Left lung (tissue), 10 donors: ENCODE data around the gene HMX1. TPM values are rescaled to one million over a fixed set of nuclear protein-coding genes. Genes with fewer than 3 reads are reported as not detected.

ENCODE experiments used
- ATAC-seq: fragments of 200-7000 bp; cut with Tn5 transposase; one replicate; pipeline ENCODE4 v1.9.1; 2020; ENCODE audit warnings: moderate library complexity
- DNase-seq, 4 donors: peaks; one replicate each; pipeline ENCODE4 v3.0.0-alpha.2; 2013 to 2020
- H3K27ac ChIP-seq, 2 donors: fragments of 200-600 bp; sonication (generic) in 1 of 2; one replicate each; pipeline versions ENCODE4 v1.5.0 to v1.8.0; 2020 to 2021
- H3K27me3 ChIP-seq, 2 donors: fragments of 200-600 bp; sonication (generic) in 1 of 2; one replicate each; pipeline versions ENCODE4 v1.5.0 to v1.8.0; 2020 to 2021
- H3K36me3 ChIP-seq, 2 donors: fragments of 200-600 bp; sonication (generic) in 1 of 2; one replicate each; pipeline versions ENCODE4 v1.5.0 to v1.8.0; 2020 to 2021
- H3K4me1 ChIP-seq, 2 donors: fragments of 200-600 bp; one replicate each; pipeline ENCODE4 v1.8.0; 2021
- H3K4me3 ChIP-seq, 2 donors: fragments of 200-600 bp; sonication (generic) in 1 of 2; one replicate each; pipeline versions ENCODE4 v1.5.0 to v1.8.0; 2020 to 2021; ENCODE audit warnings: mild to moderate bottlenecking in 1 of 2
- H3K9me3 ChIP-seq, 2 donors: fragments of 200-600 bp; sonication (generic) in 1 of 2; one replicate each; pipeline versions ENCODE4 v1.5.0 to v1.8.0; 2020 to 2021
- intact Hi-C, 2 donors: fragments of 100-400 bp; cut with DNase I; formaldehyde crosslinking; loops; one replicate each; pipeline versions ENCODE4 v1.11.2 to v1.14.2; 2022
- polyA plus RNA-seq, 6 donors: library from polyadenylated mRNA; unstranded; fragments of 120-200 nt; gene quantifications; one replicate each; pipeline ENCODE4 v1.2.1, GENCODE V29; 2013; ENCODE audit not compliant: insufficient read length in 6 of 6
- total RNA-seq, 2 donors: library from RNA; stranded (reverse); fragmentation: NEBNext Ultra II Directional; extraction: Animal tissue kit (Norgen Biotek cat#: 25700); gene quantifications; one replicate each; pipeline ENCODE4 v1.2.1, GENCODE V29; 2021
- TF ChIP-seq, protein P1 (sequence below), 2 donors: fragments of 200-600 bp; sonication (generic) in 1 of 2; IDR thresholded peaks; one replicate each; pipeline versions ENCODE4 v1.5.0 to v1.8.0; 2021; ENCODE audit warnings: antibody characterized with exemption in 2 of 2
- donor health status: DM: no; HTN: yes; CAD: no.
- donor health status: DM: no; HTN: no; CAD: no.

The HMX1 gene
- total and polyA plus RNA-seq, 8 donors = not detected

DNA sequence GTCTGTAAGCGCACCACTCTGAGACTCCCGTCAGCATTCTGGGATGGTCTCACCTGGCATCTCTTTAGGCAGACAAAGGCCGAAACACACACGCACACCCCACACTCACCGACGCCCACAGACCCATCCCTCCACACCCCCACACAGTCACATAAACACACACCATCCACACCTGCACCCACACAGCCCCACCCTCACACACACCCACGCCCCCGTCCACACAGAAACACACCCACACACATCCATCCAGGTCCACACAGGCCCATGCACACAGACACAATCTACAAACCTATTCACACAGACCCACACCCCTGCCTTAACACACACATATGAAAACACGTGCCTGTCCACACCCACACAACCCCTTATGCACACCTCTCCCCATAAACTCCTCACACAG lies 9.2 kb upstream of the HMX1 start:
- Histone ChIP-seq H3K4me3 (no peak overlapping the region), H3K27ac (no peak overlapping the region), H3K4me1 (no peaks in the 10 kb centered on the region), H3K36me3 (no peaks in the 10 kb centered on the region), H3K27me3 (peaks cover 26 to 94% of the 10 kb centered on the region in 2 donors), H3K9me3 (no peaks in the 10 kb centered on the region)
- DNase-seq (no peak), ATAC-seq (no peak)
- TF ChIP-seq, protein P1, sequence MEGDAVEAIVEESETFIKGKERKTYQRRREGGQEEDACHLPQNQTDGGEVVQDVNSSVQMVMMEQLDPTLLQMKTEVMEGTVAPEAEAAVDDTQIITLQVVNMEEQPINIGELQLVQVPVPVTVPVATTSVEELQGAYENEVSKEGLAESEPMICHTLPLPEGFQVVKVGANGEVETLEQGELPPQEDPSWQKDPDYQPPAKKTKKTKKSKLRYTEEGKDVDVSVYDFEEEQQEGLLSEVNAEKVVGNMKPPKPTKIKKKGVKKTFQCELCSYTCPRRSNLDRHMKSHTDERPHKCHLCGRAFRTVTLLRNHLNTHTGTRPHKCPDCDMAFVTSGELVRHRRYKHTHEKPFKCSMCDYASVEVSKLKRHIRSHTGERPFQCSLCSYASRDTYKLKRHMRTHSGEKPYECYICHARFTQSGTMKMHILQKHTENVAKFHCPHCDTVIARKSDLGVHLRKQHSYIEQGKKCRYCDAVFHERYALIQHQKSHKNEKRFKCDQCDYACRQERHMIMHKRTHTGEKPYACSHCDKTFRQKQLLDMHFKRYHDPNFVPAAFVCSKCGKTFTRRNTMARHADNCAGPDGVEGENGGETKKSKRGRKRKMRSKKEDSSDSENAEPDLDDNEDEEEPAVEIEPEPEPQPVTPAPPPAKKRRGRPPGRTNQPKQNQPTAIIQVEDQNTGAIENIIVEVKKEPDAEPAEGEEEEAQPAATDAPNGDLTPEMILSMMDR (IDR thresholded peaks at IDR 0.05) = no peak
- intact Hi-C loops = no loop called here

DNA sequence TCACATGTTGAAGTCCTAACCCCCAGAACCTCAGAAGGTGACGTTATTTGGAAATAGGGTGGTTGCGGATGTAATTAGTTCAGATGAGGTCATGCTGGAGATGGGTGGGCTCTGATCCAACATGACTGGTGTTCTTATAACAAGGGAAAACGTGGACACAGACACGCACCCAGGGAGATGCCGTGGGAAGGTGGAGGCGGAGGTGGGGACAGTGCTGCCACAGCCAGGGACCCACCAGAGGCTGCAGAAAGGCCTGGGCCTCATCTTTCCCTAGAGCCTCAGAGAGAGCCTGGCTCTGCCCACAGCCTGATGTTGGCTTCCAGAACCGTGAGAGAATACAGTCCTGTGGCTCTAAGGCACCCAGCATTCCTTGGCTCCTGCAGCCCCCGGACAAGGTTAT lies 7.9 kb upstream of the HMX1 start:
- no peak for DNase-seq
- Histone ChIP-seq H3K4me1 (no peaks in the 10 kb centered on the region), H3K4me3 (no peak overlapping the region), H3K36me3 (no peaks in the 10 kb centered on the region), H3K9me3 (no peaks in the 10 kb centered on the region), H3K27ac (no peak overlapping the region), H3K27me3 (peaks cover 38 to 94% of the 10 kb centered on the region in 2 donors)
- ATAC-seq = no peak
- intact Hi-C loops = no loop called here
- TF ChIP-seq, protein P1 (IDR thresholded peaks at IDR 0.05) = no peak

DNA sequence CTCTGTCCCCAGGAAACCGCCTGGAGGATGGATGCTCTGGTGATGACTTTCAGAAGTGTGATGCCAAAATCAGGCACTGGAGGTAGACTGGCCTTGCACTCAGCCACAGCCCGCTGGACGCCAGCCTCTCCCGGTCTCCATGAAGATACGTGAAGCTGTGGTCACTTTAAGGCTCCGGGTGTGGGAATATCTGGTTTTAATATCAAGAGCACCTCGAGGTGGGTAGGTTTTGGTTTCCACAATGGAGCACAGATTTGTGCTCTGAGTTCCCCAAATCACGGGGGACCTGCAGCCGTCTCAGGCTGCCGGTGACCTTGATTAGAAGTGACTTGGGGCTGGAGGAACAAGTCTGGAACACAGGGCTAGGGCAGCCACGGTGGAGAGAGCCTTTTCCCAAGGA lies 6.8 kb upstream of the HMX1 start:
- intact Hi-C loops = no loop called here
- Histone ChIP-seq H3K4me1 (no peaks in the 10 kb centered on the region), H3K27ac (no peak overlapping the region), H3K36me3 (no peaks in the 10 kb centered on the region), H3K27me3 (peaks cover 49 to 95% of the 10 kb centered on the region in 2 donors), H3K9me3 (no peaks in the 10 kb centered on the region), H3K4me3 (no peak overlapping the region)
- ATAC-seq (no peak), DNase-seq (no peak)
- TF ChIP-seq, protein P1 (IDR thresholded peaks at IDR 0.05) = no peak

DNA sequence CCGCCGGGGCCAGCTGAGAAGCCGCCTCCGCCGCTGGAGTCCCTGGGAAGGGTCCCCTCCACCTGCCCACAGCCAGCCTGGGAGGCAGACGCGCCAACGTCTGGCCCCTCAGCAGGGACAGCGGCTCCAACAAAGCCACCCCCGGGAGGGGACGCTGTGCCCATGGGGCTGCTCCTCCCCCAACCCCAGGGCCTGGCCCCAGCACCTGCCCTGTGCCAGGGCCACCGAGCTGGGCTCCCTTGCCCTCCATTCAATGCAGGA lies 6.1 kb upstream of the HMX1 start:
- intact Hi-C loops = no loop called here
- H3K9me3 ChIP-seq = no peaks in the 10 kb centered on the region
- ATAC-seq (no peak), DNase-seq (no peak)
- H3K4me1 ChIP-seq = no peaks in the 10 kb centered on the region
- no peaks in the 10 kb centered on the region for H3K36me3 ChIP-seq
- H3K4me3 ChIP-seq = no peak overlapping the region
- H3K27ac ChIP-seq = no peak overlapping the region
- peaks cover 56 to 96% of the 10 kb centered on the region in 2 donors for H3K27me3 ChIP-seq
- TF ChIP-seq, protein P1 (IDR thresholded peaks at IDR 0.05) = no peak

DNA sequence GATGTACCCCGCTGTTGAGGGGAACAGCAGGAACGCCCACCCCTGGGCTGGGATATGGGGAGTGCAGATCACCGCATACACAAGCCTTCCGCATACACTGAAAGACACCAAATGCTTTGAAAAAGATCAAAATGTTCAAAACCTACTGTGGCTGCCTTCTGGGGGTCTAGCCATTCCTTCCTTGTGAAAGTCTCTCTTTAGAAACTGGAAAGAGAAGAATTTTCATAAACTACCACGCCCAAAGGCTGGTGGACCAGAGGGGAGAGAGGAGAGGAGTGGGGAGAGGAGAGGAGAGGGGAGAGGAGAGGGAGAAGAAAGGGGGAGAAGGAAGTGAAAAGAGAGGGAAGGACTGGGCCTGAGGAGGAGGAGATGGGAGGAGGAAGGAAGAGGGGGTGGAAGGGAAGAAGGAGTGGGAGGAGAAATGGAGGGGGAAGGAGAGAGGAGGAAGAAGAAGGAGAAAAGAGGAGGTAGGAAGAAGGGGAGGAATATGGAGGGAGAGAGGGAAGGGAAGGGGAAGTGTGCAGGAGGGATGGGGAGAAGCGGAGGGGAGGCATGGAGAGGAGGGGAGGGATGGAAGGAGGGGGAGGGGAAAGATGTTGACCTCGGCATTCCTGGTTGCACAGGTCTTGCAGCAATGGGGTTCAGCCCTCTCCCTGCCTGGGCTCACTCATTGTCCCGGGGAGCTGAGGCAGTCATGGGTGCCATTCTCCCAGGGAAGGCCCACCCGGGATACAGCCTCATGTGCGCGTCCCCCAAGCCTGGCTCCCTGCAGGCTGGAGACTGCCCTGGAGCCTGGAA lies 5.5 kb upstream of the HMX1 start:
- ATAC-seq (no peak), DNase-seq (no peak)
- no peaks in the 10 kb centered on the region for H3K36me3 ChIP-seq
- intact Hi-C loops = no loop called here
- peaks cover 0 to 3% of the 10 kb centered on the region in 2 donors for H3K4me1 ChIP-seq
- peaks cover 62 to 96% of the 10 kb centered on the region in 2 donors for H3K27me3 ChIP-seq
- no peaks in the 10 kb centered on the region for H3K9me3 ChIP-seq
- no peak overlapping the region for H3K4me3 ChIP-seq
- TF ChIP-seq, protein P1 (IDR thresholded peaks at IDR 0.05) = no peak
- no peak overlapping the region for H3K27ac ChIP-seq
